ENCODE results near the gene OR13C2.

DNA sequence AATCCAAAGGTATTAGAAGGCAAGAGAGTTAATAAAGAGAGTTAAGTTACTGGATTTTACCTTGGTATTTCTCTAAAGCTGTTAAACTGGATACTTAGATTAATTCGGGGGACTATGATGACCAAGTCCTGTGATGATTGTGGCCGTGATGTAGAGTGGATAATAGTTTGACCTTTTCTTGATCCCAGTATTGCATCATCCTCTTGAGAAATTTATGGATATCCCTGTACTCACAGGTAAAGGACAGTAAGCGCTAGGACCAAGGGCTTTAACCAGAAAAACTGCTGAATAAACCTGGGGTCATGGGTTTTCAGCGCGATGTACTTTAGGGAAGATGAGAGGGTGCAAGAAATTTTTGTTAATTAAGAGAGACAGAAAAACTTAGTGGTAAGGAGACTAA lies 28.2 kb downstream of the OR13C2 start:
- TF ChIP-seq FOXM1 (IDR thresholded peaks at IDR 0.05; ENCODE audit: borderline replicate concordance), result no peak
- TF ChIP-seq ELF4 (IDR thresholded peaks at IDR 0.05), result no peak
- no peak for TF ChIP-seq ARNT (IDR thresholded peaks at IDR 0.05)
